ENCODE measurements around the gene EMP1.

DNA sequence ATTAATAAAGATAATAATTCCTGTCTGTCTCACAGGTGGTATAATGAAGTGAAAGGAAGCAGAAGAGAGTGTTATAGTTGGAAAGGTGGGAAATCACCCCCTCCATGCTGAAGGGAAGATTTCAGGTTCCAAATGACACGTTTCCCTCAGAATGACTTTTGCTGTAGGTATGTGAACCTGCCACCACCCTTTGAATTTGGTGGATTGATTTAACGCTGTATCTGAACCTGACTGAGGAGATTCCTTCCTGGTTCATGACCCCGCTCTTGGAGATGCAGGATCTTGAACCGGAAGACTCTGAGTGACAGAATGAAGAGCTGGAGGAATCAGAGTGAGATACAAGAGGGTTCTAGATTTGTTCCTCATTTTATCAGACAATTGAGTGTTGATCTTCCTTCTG, 20.3 kb upstream of the EMP1 start:
- TF ChIP-seq, protein P1, sequence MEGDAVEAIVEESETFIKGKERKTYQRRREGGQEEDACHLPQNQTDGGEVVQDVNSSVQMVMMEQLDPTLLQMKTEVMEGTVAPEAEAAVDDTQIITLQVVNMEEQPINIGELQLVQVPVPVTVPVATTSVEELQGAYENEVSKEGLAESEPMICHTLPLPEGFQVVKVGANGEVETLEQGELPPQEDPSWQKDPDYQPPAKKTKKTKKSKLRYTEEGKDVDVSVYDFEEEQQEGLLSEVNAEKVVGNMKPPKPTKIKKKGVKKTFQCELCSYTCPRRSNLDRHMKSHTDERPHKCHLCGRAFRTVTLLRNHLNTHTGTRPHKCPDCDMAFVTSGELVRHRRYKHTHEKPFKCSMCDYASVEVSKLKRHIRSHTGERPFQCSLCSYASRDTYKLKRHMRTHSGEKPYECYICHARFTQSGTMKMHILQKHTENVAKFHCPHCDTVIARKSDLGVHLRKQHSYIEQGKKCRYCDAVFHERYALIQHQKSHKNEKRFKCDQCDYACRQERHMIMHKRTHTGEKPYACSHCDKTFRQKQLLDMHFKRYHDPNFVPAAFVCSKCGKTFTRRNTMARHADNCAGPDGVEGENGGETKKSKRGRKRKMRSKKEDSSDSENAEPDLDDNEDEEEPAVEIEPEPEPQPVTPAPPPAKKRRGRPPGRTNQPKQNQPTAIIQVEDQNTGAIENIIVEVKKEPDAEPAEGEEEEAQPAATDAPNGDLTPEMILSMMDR (IDR thresholded peaks at IDR 0.05) = no peak
- TF ChIP-seq, protein P2, sequence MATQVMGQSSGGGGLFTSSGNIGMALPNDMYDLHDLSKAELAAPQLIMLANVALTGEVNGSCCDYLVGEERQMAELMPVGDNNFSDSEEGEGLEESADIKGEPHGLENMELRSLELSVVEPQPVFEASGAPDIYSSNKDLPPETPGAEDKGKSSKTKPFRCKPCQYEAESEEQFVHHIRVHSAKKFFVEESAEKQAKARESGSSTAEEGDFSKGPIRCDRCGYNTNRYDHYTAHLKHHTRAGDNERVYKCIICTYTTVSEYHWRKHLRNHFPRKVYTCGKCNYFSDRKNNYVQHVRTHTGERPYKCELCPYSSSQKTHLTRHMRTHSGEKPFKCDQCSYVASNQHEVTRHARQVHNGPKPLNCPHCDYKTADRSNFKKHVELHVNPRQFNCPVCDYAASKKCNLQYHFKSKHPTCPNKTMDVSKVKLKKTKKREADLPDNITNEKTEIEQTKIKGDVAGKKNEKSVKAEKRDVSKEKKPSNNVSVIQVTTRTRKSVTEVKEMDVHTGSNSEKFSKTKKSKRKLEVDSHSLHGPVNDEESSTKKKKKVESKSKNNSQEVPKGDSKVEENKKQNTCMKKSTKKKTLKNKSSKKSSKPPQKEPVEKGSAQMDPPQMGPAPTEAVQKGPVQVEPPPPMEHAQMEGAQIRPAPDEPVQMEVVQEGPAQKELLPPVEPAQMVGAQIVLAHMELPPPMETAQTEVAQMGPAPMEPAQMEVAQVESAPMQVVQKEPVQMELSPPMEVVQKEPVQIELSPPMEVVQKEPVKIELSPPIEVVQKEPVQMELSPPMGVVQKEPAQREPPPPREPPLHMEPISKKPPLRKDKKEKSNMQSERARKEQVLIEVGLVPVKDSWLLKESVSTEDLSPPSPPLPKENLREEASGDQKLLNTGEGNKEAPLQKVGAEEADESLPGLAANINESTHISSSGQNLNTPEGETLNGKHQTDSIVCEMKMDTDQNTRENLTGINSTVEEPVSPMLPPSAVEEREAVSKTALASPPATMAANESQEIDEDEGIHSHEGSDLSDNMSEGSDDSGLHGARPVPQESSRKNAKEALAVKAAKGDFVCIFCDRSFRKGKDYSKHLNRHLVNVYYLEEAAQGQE (IDR thresholded peaks at IDR 0.05; ENCODE audit: insufficient read depth in 1 of 2, low read depth in 2 of 2, low read length in 1 of 2) = no peak
- TF ChIP-seq POLR2AphosphoS5 (IDR thresholded peaks at IDR 0.05; ENCODE audit: low read depth, low read length) = no peak
- no peak for TF ChIP-seq TCF7L2 (IDR thresholded peaks at IDR 0.05; ENCODE audit: low read depth, low read length)
- TF ChIP-seq SIN3A (IDR thresholded peaks at IDR 0.05; ENCODE audit: borderline replicate concordance, insufficient read depth, low read depth, low read length) = no peak
